Sigmoid colon (tissue), 4 donors: Measurements from ENCODE around the gene CYB5R4.

Experiments used
- CTCF ChIP-seq, 4 experiments: fragments of 450-650 bp in 3 of 4; fragments of 200-600 bp in 1 of 4; IDR thresholded peaks; one replicate each; pipeline ENCODE4 v1.5.1; 2016 to 2019; ENCODE audit warnings: antibody characterized with exemption in 4 of 4, mild to moderate bottlenecking in 3 of 4, moderate library complexity in 2 of 4
- POLR2A ChIP-seq, 2 donors: fragments of 450-650 bp; IDR thresholded peaks; one replicate each; pipeline ENCODE4 v1.6.1; 2016; ENCODE audit warnings: antibody characterized with exemption in 2 of 2, mild to moderate bottlenecking in 2 of 2, moderate library complexity in 2 of 2
- POLR2AphosphoS5 ChIP-seq, 4 donors: sonication (generic); formaldehyde crosslinking; IDR thresholded peaks; one replicate each; pipeline ENCODE4 v1.6.1; 2017; ENCODE audit warnings: antibody characterized with exemption in 4 of 4

DNA sequence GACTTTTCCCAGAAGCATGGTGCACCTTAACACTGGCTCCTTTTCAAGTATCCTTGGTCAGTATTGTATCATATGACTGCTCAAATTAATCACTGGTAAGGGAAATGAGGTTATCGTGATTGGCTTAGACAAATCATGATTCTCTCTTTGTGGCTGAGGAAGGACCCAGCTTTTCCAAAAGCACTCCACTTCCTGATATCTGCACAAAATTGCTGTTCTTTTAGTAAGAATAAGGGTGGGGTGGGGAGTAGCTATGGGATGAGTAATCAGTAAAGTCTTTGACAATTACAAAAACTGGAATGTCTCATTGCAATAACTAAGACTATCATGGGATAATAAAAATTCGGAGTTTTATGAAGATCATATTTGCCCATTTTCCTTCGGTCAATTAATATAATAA lies 15.3 kb upstream of the CYB5R4 start:
- TF ChIP-seq CTCF (IDR thresholded peaks at IDR 0.05), result no peak
- no peak for TF ChIP-seq POLR2AphosphoS5 (IDR thresholded peaks at IDR 0.05)
- no peak for TF ChIP-seq POLR2A (IDR thresholded peaks at IDR 0.05)
